ENCODE results near the gene KIF5C.

Gene KIF5C

DNA sequence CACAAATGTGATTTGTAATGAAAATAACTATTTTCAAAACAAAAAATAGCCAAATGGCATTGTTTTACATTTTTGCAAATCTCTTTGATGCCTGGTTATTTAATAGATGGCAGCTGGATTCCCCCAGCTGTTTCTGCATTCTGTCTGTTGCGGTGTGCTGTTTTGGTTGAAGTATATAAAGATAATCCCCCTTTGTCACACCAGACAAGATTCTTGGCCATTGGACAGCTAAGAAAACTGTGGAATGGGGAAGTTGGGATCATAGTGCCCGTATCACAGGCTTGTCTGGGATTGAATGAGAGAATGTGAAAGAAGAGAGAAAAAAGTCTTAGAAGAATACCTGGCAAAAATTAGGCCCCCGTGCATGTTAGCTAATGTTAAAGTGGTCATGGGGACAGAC, 144.0 kb downstream of the KIF5C start:
- no peak for DNase-seq (ENCODE audit: low read depth in 2 of 2)
- no peak for TF ChIP-seq CTCF (IDR thresholded peaks at IDR 0.05; ENCODE audit: low read depth, low read length)

DNA sequence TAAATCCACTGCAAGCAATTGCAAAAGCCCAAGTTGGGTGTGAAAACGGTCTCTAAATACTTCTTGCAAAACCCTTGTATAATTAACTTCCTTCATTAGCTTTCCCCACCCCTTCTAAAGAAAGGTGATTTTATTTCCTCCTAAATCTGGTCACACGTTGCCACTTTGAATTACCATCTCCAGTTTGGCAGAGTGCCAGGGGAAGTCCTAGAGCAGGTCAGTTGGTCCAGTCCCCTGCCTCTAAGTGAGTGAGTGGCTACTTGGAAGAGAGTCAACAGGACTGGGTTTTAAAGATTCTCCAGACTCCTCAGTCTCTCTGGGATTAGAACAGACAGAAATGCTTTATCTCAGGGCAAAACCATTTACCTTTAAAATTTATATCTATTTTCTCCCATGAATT, 144.7 kb downstream of the KIF5C start:
- TF ChIP-seq CTCF (IDR thresholded peaks at IDR 0.05; ENCODE audit: low read depth, low read length), result no peak
- H3K4me3 ChIP-seq (replicated peaks in 1 of 2; ENCODE audit: low read depth in 2 of 2, low read length in 2 of 2), result no peak overlapping the region
- DNase-seq (ENCODE audit: low read depth in 2 of 2), result no peak

More for the DNA sequence above, 144.0 kb downstream of the KIF5C start:
- no peak overlapping the region for H3K4me3 ChIP-seq (replicated peaks in 1 of 2; ENCODE audit: low read depth in 2 of 2, low read length in 2 of 2)

GRCh38 chr2:149020432-149020851, 145.4 kb downstream of the KIF5C start:
- TF ChIP-seq CTCF (IDR thresholded peaks at IDR 0.05; ENCODE audit: low read depth, low read length), result no peak
- no peak for DNase-seq (ENCODE audit: low read depth in 2 of 2)
- H3K4me3 ChIP-seq (replicated peaks in 1 of 2; ENCODE audit: low read depth in 2 of 2, low read length in 2 of 2), result no peak overlapping the region

GRCh38 chr2:149021271-149021719, 146.3 kb downstream of the KIF5C start:
- no peak for TF ChIP-seq CTCF (IDR thresholded peaks at IDR 0.05; ENCODE audit: low read depth, low read length)
- no peak for DNase-seq (ENCODE audit: low read depth in 2 of 2)
- no peak overlapping the region for H3K4me3 ChIP-seq (replicated peaks in 1 of 2; ENCODE audit: low read depth in 2 of 2, low read length in 2 of 2)

DNA sequence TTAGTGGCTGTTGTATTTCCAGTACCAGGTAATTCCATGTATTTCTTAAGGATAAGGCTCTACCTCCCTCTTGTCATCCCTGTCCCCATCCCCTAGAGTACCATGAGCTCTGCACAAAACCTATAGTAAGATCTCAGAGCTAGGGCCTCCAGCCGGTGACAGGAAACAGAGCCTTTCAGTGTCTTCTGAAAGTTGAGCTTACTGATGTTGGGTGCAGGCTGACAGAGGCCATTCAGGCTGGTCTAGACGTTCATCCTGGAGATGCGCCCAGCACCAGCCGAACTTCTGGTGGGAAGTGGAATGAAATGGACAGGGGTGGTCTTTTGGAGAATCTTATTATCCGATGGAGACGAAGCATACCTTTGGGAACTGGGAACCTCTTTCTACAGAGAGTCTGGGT, 146.7 kb downstream of the KIF5C start:
- no peak for TF ChIP-seq CTCF (IDR thresholded peaks at IDR 0.05; ENCODE audit: low read depth, low read length)
- DNase-seq (ENCODE audit: low read depth in 2 of 2), result no peak
- H3K4me3 ChIP-seq (replicated peaks in 1 of 2; ENCODE audit: low read depth in 2 of 2, low read length in 2 of 2), result no peak overlapping the region

DNA sequence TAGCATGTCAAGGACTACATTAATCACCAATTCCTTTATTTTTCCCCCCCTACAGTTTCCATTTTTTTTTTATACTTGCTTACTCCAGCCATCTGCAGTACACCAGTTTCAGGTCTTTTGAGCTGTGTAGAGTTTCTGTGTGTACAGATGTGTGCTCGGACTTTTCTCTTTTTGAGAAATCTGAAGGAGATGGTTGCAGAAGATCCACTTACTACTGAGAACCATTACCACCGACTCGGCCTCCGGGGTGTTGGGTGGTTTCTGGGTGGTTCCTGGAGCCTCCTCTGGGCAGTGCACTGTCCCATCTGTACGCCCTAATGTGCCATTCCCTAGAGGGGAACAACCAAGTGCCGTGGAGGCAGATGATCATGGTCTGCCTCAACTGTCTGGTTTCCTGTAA, 148.1 kb downstream of the KIF5C start:
- TF ChIP-seq CTCF (IDR thresholded peaks at IDR 0.05; ENCODE audit: low read depth, low read length), result no peak
- H3K4me3 ChIP-seq (replicated peaks in 1 of 2; ENCODE audit: low read depth in 2 of 2, low read length in 2 of 2), result no peak overlapping the region
- DNase-seq (ENCODE audit: low read depth in 2 of 2), result no peak

DNA sequence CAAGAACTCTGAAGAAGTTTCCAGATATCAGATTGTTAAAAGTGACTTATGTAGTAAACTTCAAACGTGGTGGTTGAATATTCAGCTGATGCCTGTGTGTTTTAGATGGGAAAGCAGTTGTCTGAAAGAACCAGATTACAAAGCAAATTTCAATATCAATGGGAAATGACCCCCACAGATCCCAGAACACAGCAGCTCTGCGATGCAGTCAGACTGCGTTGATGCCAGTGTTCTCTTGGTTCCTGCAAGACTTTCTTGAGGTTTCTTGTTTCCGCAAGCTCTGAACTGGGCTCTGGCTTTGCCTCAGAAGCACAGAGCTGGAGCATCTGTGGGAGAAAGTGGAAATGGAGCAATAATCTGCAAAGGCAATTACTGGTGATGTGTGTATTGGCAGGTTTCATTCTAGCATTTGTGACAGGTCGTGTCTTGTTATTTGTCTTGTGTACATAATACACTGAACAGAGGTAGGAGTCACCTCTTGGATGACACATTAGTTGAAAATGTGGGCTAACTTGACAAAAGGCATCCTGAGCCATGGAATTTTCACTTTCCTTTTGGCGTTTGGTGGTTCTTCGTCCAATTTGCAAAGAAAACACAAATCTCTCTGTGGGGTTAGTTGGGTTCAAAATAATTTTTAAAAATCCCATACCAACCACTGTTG, 152.7 kb downstream of the KIF5C start:
- no peak for TF ChIP-seq CTCF (IDR thresholded peaks at IDR 0.05; ENCODE audit: low read depth, low read length)
- H3K4me3 ChIP-seq (replicated peaks in 1 of 2; ENCODE audit: low read depth in 2 of 2, low read length in 2 of 2), result no peak overlapping the region
- DNase-seq (ENCODE audit: low read depth in 2 of 2), result no peak

Measured in cardiac fibroblast (primary cell).